HG03103 (cell line): ENCODE data around the gene SLC6A13.

Experiments used
- ATAC-seq: cut with Tn5 transposase; IDR thresholded peaks from one replicate; pipeline ENCODE4 v1.9.1; 2021; ENCODE audit warnings: low read depth; ENCODE audit not compliant: unreplicated experiment

SLC6A13 gene

DNA sequence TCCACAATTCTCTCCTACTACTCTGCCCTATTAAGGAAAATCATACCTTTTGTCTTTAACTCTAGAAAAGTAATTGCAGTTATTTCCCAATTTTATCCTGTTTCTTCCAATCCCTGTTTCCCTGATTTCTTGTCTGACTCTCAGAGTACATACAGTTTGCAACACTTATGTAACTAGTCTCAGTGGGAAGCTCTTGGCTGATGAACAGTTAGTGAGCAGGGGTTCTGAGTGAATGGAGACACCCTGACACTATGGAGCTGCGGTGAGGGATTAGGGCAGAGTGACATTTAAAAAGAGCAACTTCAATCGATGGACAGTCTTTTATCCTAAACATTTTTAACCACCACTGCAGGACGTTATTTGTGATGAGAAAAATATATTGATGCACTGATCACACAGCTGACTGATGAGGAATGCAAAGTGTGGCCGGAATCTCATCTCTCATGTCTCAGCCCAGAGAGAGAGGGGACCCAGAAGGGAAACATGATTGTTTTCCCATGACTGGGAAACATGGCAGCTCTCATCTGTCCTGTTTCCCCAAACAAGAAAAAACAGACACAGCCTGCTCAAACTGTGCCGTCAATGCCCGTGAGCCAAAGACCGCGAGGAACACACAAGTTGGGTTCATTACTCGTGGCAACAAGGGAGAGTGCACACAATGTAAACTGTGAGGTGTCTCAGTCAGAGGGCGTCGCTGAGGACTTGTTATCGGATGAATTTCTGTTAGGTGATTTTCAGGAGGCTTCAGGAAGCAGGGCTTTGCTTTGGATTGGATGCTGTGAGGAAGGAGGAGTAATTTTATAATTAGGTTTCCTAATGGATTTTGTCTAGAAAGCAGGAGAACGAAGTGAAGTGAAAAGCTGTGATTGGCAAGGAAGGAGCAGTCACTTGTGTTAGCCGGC, 5.2 kb upstream of the SLC6A13 start:
- ATAC-seq, result no peak

DNA sequence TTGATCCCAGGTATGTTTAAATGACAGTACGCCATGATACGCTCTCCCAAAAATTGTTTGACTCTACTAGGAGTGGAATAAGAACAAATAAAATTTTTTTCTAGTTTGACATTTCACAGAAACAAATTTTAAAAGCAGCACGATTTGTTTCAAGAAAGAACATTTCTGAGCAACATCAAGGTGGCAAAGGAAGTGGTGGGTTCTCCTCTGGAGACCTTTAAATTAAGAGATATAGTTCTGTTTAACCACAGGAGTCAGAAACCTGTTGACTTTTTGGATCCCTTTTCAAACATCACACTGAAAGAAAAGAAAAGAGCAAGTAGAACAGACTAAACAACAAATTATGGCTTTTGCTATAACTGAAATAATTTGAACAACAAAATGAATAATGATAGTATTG, 2.5 kb upstream of the SLC6A13 start:
- no peak for ATAC-seq

- no peak for ATAC-seq
Measured at GRCh38 chr12:264269-264668, 1.6 kb upstream of the SLC6A13 start.

DNA sequence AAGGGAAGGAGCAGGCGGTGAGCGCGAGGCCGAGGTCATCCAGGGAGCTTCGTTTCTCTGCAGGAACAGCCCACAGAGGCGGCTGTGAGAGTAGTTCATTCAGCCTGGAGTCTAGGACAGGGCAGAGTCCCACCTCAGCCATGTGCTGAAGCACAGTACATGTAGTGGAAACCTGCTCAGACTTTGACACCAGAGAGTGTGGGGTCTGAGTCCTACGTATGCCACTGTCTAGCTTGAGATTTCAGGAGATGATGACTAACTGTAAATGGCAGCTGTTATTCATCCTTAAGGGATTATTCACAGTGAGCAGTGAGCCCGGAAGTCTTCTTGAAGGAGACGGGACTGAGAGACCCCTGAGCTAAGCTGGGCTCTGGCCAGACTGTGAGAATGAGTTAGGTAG, 938 bp upstream of the SLC6A13 start:
- ATAC-seq, result no peak

DNA sequence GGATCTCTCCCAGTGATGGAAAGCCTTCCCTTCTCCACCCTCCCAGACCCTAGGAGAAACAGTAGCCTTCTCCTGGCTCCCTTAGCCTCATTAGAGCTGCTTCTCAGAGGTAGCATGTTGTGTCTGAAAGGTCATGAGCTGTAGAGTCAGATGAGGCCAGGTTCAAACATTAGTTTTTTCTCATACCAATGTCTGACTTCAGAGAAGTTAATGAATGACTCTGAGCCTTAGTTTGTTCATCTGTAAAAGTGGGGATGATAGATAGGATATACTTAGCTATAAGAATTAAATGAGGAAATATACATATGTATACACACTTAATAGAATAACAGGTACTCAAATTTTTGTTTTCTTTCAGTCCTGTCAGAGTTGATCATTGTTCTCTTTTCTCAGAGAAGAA, 523 bp downstream of the SLC6A13 start:
- no peak for ATAC-seq

DNA sequence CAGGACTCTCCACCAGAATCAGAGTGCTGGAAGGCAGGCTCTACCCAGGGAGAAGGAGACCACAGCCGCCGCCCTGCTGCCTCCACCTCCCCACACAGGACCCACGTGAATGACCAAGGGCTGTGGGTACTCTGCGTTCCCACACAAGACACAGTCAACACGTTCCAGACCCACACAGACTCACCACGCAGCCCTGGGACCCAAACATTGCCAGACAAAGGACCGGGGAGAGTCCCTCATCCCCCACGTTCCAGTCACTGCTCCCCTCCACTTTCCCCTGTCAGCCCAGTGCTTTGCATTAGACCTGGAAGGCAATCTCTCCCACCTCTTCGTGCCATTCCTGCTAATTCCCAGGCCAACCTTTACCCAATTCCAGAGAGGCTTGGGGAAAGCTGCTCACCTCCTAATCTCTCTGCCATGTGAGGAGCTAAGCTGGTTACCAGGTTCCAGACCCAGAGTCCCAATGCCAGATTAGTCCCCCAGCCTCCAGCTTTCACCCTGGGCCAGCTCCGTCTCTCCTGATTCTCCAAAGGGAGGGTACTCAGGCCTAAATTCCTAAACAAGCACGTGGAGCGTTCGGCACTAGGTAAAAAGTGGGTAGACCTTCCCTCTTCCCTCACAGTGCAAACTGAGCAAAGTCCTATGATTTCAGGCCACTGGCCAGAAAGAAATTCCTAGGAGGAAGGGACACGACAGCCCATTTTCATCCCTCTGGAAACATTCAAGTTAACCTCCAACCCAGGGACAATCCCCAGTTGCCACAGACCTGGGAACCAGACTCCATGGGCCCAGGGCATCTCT, 4.9 kb downstream of the SLC6A13 start:
- no peak for ATAC-seq

DNA sequence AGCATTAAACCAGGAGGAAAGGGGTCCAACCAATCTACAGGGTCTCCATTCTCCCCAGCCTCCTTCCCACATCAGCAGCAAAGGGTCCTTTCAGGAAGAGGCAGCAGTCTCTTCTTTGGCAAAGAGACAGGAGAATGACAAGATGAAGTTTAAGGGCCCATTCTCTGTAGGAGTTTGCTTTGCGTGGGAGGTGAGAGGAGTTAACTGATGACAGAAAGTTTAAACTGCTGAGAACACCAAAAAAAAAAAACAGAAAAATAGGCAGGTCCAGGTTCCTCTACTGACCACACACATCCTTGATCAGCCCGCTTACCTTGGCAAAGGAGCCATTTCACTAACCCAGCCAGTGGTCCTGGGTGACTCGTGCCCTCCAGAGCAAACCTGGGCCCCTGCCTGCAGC, 5.7 kb downstream of the SLC6A13 start:
- no peak for ATAC-seq

- no peak for ATAC-seq
Measured at GRCh38 chr12:256225-256624, 6.4 kb downstream of the SLC6A13 start.

GRCh38 chr12:254912-255311, 7.7 kb downstream of the SLC6A13 start:
- no peak for ATAC-seq

- ATAC-seq, result no peak
Measured at GRCh38 chr12:254039-254438, 8.6 kb downstream of the SLC6A13 start.

DNA sequence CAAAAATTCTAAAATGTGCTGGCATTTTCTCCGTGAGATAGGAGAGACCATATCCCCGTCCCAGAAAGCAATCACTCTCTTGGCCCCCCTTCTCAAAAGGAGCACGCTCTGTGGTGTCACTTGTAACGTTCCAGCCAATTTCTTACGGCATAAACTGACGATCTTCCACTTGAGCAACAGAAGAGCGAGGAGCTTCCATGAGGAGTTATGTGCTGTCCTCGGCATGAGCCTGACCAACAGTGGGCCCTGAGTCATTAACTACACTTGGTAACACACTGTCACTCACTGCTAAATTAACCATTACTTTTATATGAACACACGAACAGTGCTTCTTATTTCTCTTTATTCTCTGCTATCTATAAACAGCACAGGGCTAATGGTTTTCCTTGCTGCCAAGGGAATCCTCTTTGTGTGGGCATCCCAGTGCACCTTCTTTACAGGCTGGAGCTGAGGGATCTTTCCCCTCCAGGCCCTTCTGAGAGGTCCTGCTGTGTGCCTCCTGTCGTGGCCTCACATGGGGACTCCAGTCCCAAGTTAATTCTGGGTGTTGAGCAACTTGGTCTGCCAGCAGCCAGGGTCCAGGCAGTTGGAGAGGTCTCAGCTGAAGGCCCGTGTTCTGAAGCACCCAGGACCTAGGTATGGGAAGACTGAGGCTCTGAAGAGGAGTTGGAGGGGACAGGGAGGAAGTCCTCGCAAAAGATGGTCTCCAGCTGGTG, 9.4 kb downstream of the SLC6A13 start:
- no peak for ATAC-seq

- ATAC-seq, result no peak
Measured at GRCh38 chr12:252636-253035, 10.0 kb downstream of the SLC6A13 start.

GRCh38 chr12:247271-247670, 15.4 kb downstream of the SLC6A13 start:
- ATAC-seq, result no peak

DNA sequence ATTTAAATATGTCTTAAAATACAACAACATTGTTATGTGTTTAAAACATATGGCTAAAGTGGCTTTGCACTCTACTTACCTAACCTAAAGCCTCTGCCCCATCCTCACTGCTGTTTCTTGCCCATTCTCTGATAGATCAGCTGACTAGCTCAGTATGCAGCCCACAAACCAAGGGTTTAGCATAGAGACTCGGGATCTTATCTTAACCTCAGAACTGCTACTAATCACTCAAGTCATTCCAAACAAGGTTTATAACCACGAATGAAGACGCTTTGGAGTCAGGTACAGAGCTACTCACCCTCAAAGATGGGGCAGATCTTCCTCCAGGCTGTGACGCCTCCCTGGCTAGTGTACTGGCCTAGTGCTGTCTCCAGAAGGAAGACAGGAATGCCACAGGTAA, 19.3 kb downstream of the SLC6A13 start:
- no peak for ATAC-seq

DNA sequence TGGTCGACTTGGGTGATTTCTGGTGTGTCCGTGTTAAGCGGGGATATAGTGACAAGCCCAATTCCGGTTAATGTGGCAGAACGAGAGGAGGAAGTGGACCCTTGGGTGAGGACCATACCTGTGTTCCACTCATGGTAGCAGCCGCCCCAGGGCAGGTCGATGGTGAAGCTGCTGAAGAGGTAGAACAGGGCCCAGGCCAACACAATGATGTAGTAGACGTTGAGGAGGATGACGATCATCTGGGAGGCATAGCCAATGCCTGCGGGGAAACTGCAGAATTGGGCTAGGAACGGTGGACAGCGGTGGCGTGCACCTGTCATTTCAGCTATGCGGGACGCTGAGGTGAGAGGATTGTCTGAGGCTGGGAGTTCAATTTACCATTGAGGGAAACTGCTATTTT, 20.1 kb downstream of the SLC6A13 start:
- no peak for ATAC-seq

DNA sequence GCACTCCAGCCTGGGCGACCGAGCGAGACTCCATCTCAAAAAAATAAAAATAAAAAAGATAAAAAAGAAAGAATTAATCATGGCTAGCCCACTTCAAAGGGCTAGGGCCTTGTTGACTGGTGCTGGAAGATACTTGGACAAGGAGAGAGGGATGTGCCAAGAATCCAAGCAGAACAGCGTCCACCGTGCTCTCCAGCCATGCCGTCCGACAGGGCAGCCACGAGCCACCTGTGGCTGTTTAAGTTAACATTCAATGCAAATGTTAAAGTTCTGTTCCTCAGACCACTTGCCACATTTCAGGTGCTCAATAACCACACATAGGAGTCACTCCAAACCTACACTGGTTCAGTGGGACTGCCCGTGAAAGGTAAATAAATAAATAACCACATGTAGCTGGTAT, 21.4 kb downstream of the SLC6A13 start:
- no peak for ATAC-seq

- ATAC-seq, result no peak
Measured at GRCh38 chr12:240566-240965, 22.1 kb downstream of the SLC6A13 start.

DNA sequence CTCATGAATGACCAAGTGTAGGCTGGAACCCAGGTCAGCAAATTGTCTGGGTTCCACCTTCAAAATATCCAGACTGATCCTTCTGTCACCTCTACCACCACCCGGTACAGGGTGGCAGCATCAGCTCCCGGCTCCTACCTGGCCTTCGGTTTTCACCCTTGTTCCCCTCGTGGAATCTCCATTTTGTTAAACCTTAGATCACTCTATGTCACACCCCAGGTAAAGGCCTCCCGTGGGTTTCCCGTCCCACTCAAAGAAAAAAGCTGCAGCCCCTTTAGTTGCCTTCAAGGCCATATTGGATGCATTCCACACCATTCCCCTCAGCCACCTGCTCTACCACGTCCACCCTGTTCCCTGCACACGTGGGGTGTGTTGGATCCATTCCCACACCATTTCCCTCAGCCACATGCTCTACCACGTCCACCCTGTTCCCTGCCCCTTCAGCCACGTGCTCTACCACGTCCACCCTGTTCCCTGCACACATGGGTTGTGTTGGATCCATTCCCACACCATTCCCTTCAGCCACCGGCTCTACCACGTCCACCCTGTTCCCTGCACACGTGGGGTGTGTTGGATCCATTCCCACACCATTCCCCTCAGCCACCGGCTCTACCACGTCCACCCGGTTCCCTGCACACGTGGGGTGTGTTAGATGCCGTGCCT, 23.8 kb downstream of the SLC6A13 start:
- ATAC-seq, result no peak

DNA sequence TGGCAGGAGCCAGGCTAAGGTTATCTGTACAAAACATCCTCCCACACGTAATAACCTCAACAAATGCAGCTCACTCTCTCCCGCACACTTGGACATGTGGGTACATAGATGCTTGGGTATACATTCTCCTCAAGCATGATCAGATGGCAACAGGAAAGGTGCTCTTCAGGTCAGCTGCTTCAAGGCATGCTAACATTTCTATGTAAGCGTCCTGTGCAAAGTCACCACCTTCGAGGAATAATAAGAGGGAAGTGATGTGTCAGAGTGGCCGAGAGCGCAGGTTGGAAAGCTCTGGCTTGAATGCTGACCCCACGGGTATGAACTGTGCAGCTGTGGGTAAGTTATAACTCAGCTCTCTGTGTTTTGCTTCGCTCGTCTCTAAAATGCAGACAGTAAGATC, 24.5 kb downstream of the SLC6A13 start:
- no peak for ATAC-seq

- ATAC-seq, result no peak
Measured at GRCh38 chr12:237026-237815, 25.4 kb downstream of the SLC6A13 start.
